ENCODE data around the gene CMTM2.

- no peak for TF ChIP-seq EZH2 (IDR thresholded peaks at IDR 0.05; ENCODE audit: insufficient read depth, poor library complexity, severe bottlenecking)
- TF ChIP-seq EZH2phosphoT487 (IDR thresholded peaks at IDR 0.05; ENCODE audit: insufficient read depth, low read depth): no peak
Measured at GRCh38 chr16:66610111-66610820, 31.0 kb downstream of the CMTM2 start.

Data from GM23248 (cell line).